Activated B cell treated with CpG ODN at 0.5 μM for 24 hours (primary cell): ENCODE results near the gene ERBB4. TPM values are rescaled to one million over a fixed set of nuclear protein-coding genes. Genes with fewer than 3 reads are reported as not detected.

ENCODE experiments used
- ATAC-seq: fragments of 200-7000 bp; cut with Tn5 transposase; one replicate; pipeline ENCODE4 v1.10.0; 2021; ENCODE audit warnings: low read depth, mild to moderate bottlenecking, moderate library complexity
- CTCF ChIA-PET: fragments of 350-600 bp; sonication (Branson Sonifier 250); formaldehyde crosslinking; loops from one replicate; lab custom pipeline; 2021; ENCODE audit warnings: antibody characterized with exemption; lab: Charles Lee
- POLR2A ChIA-PET: fragments of 350-600 bp; sonication (Branson Sonifier 250); formaldehyde crosslinking; loops from one replicate; lab custom pipeline; 2021; ENCODE audit warnings: antibody characterized with exemption; lab: Charles Lee
- DNase-seq: peaks from one replicate; pipeline ENCODE4 v3.0.0; 2022
- H3K27ac Mint-ChIP-seq: one replicate; pipeline ENCODE4 v1.8.0; 2020; ENCODE audit warnings: mixed read lengths
- H3K27me3 Mint-ChIP-seq: one replicate; pipeline ENCODE4 v1.8.0; 2021; ENCODE audit warnings: mixed read lengths
- H3K36me3 Mint-ChIP-seq: one replicate; pipeline ENCODE4 v1.8.0; 2021; ENCODE audit warnings: low read depth, mixed read lengths
- H3K4me1 Mint-ChIP-seq: one replicate; pipeline ENCODE4 v1.8.0; 2021; ENCODE audit warnings: mixed read lengths
- H3K4me3 Mint-ChIP-seq: one replicate; pipeline ENCODE4 v1.8.0; 2020; ENCODE audit warnings: mild to moderate bottlenecking, mixed read lengths
- H3K9me3 Mint-ChIP-seq: one replicate; pipeline ENCODE4 v1.8.0; 2020; ENCODE audit warnings: mixed read lengths
- intact Hi-C: fragments of 100-400 bp; cut with micrococcal nuclease; formaldehyde crosslinking; loops from one replicate; pipeline ENCODE4 v1.15.1; 2024
- total RNA-seq: library from RNA; stranded (reverse); gene quantifications from 2 replicates; pipeline ENCODE4 v1.2.3, GENCODE V29; 2022
- TF ChIP-seq, protein P1 (sequence below): fragments of 200-600 bp; IDR thresholded peaks from one replicate; pipeline ENCODE4 v1.8.0; 2022; ENCODE audit warnings: antibody characterized with exemption, mild to moderate bottlenecking

Gene ERBB4
- total RNA-seq, 1 donor from 2014 or later = not detected

DNA sequence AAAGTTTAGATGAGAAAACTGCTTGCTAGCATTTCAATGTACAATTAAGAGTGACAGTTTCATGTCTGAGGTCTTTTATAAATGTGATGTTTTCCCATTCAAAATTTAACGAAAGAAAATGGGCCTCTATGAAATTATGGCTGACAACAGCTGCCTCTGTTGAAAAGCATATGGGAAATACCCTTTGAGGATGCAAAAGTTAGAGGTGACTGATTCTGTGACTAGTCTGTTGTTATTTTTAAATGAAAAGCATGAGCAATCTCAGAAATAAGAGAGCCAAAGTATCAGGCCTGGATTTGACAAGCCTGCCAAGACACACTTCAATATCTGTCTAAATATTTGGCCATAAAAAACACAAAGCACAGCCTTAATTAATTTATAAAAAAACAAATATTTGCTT lies 580.8 kb downstream of the ERBB4 start:
- intact Hi-C loops = no loop called here
- CTCF ChIA-PET = no interaction called here
- H3K4me1 Mint-ChIP-seq = no peaks in the 10 kb centered on the region

GRCh38 chr2:211955648-211956047 lies 583.0 kb downstream of the ERBB4 start:
- ChIA-PET CTCF (no interaction called here), POLR2A (no interaction called here)
- Mint-ChIP-seq H3K36me3 (no peaks in the 10 kb centered on the region), H3K27me3 (no peaks in the 10 kb centered on the region), H3K9me3 (peaks cover 2% of the 10 kb centered on the region), H3K27ac (no peak overlapping the region), H3K4me3 (no peak overlapping the region), H3K4me1 (no peaks in the 10 kb centered on the region)
- no peak for ATAC-seq
- no peak for DNase-seq
- intact Hi-C loops = no loop called here
- TF ChIP-seq, protein P1, sequence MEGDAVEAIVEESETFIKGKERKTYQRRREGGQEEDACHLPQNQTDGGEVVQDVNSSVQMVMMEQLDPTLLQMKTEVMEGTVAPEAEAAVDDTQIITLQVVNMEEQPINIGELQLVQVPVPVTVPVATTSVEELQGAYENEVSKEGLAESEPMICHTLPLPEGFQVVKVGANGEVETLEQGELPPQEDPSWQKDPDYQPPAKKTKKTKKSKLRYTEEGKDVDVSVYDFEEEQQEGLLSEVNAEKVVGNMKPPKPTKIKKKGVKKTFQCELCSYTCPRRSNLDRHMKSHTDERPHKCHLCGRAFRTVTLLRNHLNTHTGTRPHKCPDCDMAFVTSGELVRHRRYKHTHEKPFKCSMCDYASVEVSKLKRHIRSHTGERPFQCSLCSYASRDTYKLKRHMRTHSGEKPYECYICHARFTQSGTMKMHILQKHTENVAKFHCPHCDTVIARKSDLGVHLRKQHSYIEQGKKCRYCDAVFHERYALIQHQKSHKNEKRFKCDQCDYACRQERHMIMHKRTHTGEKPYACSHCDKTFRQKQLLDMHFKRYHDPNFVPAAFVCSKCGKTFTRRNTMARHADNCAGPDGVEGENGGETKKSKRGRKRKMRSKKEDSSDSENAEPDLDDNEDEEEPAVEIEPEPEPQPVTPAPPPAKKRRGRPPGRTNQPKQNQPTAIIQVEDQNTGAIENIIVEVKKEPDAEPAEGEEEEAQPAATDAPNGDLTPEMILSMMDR = no peak

More for the DNA sequence above, 580.8 kb downstream of the ERBB4 start:
- TF ChIP-seq, protein P1 = no peak
- H3K27ac Mint-ChIP-seq = no peak overlapping the region
- no peaks in the 10 kb centered on the region for H3K27me3 Mint-ChIP-seq
- no peaks in the 10 kb centered on the region for H3K9me3 Mint-ChIP-seq
- DNase-seq = no peak
- no peak for ATAC-seq
- no peak overlapping the region for H3K4me3 Mint-ChIP-seq
- no peaks in the 10 kb centered on the region for H3K36me3 Mint-ChIP-seq
- POLR2A ChIA-PET = no interaction called here

- no peaks in the 10 kb centered on the region for H3K36me3 Mint-ChIP-seq
- H3K9me3 Mint-ChIP-seq = peaks cover 2% of the 10 kb centered on the region
- H3K4me1 Mint-ChIP-seq = no peaks in the 10 kb centered on the region
- ATAC-seq (no peak), DNase-seq (no peak)
- TF ChIP-seq, protein P1 = no peak
- no peak overlapping the region for H3K4me3 Mint-ChIP-seq
- intact Hi-C loops = no loop called here
- no peak overlapping the region for H3K27ac Mint-ChIP-seq
- POLR2A ChIA-PET = no interaction called here
- CTCF ChIA-PET = no interaction called here
- H3K27me3 Mint-ChIP-seq = no peaks in the 10 kb centered on the region
Measured at GRCh38 chr2:211948932-211949331, 589.7 kb downstream of the ERBB4 start.

DNA sequence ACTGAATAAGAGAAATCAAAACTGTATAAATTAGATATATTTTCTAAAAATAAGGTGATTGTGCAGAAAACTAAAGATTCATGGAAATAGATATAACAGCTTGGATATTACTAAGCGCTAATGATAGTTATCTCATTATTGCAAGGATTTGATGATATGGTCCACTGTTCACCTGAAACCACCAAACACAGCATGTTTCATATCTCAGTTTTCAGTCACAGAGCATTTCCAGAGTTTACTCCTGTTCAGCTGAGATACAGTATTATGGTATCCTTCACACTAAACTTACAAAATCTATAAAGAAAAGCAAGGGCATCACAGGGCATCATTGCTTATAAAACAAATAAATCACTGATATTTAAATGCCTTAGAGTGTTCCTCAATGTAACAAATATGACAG lies 591.6 kb downstream of the ERBB4 start:
- TF ChIP-seq, protein P1 = no peak
- peaks cover under 1% of the 10 kb centered on the region for H3K9me3 Mint-ChIP-seq
- H3K27ac Mint-ChIP-seq = no peak overlapping the region
- H3K4me3 Mint-ChIP-seq = no peak overlapping the region
- ATAC-seq (no peak), DNase-seq (no peak)
- H3K4me1 Mint-ChIP-seq = no peaks in the 10 kb centered on the region
- no peaks in the 10 kb centered on the region for H3K36me3 Mint-ChIP-seq
- ChIA-PET POLR2A (no interaction called here), CTCF (no interaction called here)
- no peaks in the 10 kb centered on the region for H3K27me3 Mint-ChIP-seq
- intact Hi-C loops = no loop called here

DNA sequence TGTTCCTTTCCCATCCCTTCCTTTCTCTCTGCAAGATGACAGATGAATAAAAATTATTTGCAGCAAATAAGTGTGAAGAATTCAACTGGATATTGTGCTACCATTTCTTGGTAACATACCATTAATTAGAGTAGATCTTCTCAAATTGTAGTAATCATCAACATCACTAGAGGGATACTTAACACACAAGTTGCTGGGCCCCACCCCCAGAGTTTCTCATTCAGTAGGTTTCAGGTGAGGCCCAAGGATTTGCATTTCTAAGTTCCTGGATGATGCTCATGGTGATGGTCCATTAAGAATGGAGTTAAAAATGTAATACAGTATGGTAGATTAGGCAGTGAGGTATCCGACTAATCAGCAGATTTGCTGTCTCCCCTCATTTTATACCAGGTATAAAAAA lies 594.0 kb downstream of the ERBB4 start:
- DNase-seq = no peak
- CTCF ChIA-PET = no interaction called here
- Mint-ChIP-seq H3K27me3 (no peaks in the 10 kb centered on the region), H3K4me1 (no peaks in the 10 kb centered on the region), H3K9me3 (no peaks in the 10 kb centered on the region), H3K36me3 (no peaks in the 10 kb centered on the region), H3K4me3 (no peak overlapping the region), H3K27ac (no peak overlapping the region)
- ATAC-seq = no peak
- intact Hi-C loops = no loop called here
- POLR2A ChIA-PET = no interaction called here
- TF ChIP-seq, protein P1 = no peak
